ENCODE results near the gene CBLN3. TPM values are rescaled to one million over a fixed set of nuclear protein-coding genes. Genes with fewer than 3 reads are reported as not detected.

CBLN3 gene
- total RNA-seq, 2 donors from 2014 or later: 15.7 to 30.7 TPM

DNA sequence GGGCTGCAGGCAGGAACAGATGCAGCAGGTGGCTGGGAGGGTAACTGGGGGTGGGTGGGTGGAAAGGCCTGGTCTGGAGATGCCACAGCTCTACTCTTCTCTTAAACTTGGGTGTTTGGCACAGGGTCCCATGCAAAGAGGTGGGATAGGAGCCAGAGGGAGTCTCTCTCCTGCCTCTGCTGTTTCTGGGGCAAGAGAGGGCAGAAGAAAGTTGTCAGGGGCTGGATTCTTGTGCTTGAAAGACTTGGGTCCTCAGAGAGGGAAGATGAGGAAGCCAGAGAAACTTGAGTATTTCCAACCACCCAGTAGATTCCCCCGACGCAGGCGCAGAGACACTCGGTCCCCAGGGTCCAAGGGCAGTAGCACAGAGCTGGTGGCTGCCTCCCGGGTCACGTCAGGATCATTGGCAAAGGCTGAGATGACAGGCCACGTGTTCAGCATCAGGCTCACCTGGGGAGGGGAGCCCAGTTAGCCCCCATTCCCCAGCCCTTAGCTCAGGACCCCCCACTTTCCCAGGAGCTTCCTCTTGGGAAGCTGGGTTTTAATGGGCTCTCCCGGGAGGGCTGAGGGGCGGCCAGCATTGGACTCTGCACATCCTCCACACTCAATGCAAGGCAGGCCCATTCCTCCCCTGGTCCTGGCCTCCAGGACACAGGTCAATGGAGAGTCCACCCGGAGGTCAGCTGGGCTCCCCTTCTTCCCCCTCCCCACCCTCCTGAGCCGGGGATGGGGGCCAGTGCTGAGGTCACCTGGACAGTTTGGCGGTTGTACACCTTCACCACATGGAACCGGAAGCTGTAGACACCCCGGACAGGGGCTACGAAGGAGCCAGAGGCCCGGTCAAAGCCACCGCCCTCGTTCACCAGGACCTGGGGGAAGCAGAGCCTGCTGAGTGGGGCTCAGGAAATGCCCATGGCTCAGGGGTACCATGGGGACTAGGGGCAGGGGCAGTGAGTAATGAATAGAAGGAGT, 1.6 kb downstream of the CBLN3 start:
- no peaks in the 10 kb centered on the region for H3K9me3 Mint-ChIP-seq
- H3K27me3 Mint-ChIP-seq (ENCODE audit: low read depth): no peaks in the 10 kb centered on the region
- ATAC-seq (replicated peaks in 1 of 2) (no peak), DNase-seq (no peak)
- H3K36me3 Mint-ChIP-seq (ENCODE audit: insufficient read depth in 2 of 2): peaks cover 6 to 10% of the 10 kb centered on the region in 2 donors
- peak overlapping the region; percentile 61 to 62 for H3K4me3 Mint-ChIP-seq
- peak overlapping the region; percentile 44 for H3K27ac Mint-ChIP-seq
- peaks cover 55% of the 10 kb centered on the region for H3K4me1 Mint-ChIP-seq (ENCODE audit: low read depth)

DNA sequence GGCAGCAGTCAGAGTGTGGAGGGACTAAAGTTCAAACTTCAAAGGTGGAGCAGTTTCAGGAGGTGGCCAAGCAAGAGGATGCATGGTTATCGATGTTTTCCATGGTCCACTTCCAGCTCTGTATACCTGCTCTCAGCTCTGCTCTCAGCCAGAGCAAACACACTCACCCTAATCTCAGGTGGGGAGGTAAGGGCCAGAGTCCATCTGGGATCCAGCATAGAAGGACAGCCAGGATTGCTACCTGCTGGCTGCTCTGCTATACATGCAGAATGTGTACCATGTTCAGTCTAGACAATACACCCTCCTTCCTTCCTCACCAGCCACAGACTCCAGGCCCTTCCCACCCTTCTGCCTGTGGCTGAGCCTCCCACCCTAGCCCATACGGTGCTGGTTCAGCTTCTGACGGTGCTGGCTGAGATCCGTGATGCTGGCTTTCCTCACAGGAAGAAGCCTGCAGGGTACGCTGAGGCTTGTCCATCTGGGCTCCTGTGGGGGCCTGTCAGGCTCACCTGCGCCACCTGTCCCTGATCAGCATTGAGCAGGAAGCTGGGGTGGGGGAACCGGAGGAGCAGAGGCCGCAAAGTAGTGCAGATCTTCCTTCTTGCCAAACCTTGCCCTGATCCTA, 2.4 kb downstream of the CBLN3 start:
- Mint-ChIP-seq H3K4me1 (ENCODE audit: low read depth) (peaks cover 54% of the 10 kb centered on the region), H3K9me3 (no peaks in the 10 kb centered on the region), H3K27ac (no peak overlapping the region), H3K4me3 (no peak overlapping the region), H3K27me3 (ENCODE audit: low read depth) (no peaks in the 10 kb centered on the region), H3K36me3 (ENCODE audit: insufficient read depth in 2 of 2) (peaks cover 5 to 9% of the 10 kb centered on the region in 2 donors)
- ATAC-seq (replicated peaks in 1 of 2) (no peak), DNase-seq (no peak)

DNA sequence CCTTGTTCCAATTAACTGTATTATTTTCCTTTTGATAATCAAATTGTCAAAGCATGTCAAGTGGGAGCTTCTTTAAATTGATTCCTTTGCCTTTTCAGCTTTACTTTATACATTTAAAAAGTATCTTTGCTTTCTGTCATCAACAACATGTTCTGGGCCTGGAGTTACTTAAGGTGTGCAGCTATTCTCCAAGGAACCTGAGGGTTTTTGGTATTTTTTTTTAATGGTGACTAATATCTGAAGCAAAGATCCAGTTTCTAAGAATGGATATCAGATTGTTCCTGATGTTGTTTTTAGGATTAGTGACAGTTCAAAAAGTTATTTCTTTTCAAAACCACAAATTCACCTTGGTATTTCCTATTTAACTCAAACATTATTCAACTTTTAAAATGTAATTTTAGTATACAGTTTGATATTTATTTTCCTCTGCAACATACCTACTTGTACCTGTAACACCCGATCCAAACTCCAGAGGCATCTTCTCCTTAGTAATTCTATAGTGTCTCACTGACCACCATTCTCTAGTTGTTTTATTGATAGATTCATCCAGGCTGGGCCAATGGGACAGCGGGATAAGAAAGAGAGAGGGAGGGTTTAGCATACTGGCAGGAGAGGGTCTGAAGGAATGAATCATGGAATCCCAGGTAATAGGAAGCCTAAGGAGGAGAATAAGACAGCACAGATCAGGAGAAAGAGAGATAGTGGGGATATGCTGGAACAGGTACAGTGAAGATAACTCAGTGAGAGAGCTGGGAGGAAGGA, 3.1 kb downstream of the CBLN3 start:
- ATAC-seq (replicated peaks in 1 of 2) (no peak), DNase-seq (no peak)
- H3K4me3 Mint-ChIP-seq: peak overlapping the region in 1 of 2 donors; percentile 60

DNA sequence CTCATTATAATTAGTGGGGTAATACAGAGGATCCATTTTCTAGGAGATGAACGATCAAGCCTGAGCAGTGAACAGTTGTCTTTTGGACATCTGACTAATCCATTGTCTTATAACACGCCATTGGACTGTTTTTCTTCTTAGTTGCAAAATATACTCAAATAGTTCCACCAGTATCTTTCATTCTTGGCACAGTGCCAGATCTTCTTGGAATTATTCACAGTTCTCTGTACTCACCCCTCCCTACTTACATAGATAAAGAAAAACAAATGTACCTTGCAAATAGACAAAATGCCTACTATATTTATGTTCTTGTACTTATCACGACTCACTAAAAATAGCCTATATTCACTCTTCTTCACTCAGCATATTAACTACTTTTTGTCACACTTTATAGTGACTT, 3.8 kb downstream of the CBLN3 start:
- H3K4me1 Mint-ChIP-seq (ENCODE audit: low read depth): peaks cover 42% of the 10 kb centered on the region
- peak overlapping the region; percentile 81 for H3K27ac Mint-ChIP-seq
- no peak for DNase-seq
- no peaks in the 10 kb centered on the region for H3K9me3 Mint-ChIP-seq
- H3K36me3 Mint-ChIP-seq (ENCODE audit: insufficient read depth in 2 of 2): no peaks in the 10 kb centered on the region
- peak in 1 of 2 donors; percentile 4 for ATAC-seq (replicated peaks in 1 of 2)
- peak overlapping the region in 1 of 2 donors; percentile 60 for H3K4me3 Mint-ChIP-seq
- H3K27me3 Mint-ChIP-seq (ENCODE audit: low read depth): no peaks in the 10 kb centered on the region

More for the DNA sequence above, 3.1 kb downstream of the CBLN3 start:
- Mint-ChIP-seq H3K9me3 (no peaks in the 10 kb centered on the region), H3K36me3 (ENCODE audit: insufficient read depth in 2 of 2) (peaks cover 3% of the 10 kb centered on the region in 2 donors), H3K4me1 (ENCODE audit: low read depth) (peaks cover 47% of the 10 kb centered on the region), H3K27me3 (ENCODE audit: low read depth) (no peaks in the 10 kb centered on the region), H3K27ac (peak overlapping the region; percentile 81)

DNA sequence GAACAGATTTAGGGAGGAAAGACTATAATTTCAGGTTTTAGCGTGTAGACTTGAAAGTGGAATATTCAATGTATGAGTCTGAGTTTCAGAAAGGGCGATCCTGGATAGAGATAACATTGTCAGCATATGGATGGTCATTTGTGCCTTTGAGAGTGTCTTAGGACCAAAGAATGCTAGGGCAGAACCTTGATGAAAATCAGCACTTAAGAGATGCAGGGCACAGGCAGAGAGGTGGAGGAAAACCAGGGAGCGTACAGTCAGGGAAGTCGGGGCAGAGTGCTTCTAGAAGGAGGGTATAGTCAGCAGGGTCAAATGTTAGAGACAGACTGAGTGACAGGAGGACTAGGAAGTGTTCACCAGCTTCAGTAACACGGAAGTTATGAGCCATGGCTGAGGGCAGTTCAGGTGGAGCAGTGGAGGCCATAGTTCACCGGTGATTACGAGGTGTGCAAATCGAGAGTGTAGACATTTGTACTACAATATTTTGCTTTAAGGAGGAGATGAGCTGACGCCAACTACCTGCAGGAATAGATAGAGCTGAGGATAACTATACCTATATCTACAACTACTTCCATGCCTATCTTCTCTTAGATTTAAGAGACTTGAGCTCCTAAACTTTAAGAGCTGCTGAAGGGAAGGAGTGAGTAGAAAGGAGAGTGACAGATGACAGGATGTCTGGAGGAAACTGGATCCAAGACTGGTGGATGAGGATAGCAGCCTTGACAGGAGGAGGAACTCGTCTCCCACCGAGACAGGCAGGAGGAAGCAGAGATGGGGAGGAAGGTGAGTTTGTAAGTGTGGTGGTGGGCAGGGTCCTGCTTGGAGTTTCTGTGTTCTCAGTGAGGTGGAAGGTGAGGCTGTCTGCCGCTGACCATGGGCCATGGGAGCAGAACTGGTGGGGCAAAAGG, 6.5 kb downstream of the CBLN3 start:
- DNase-seq (no peak), ATAC-seq (replicated peaks in 1 of 2) (no peak)
- no peak overlapping the region for H3K27ac Mint-ChIP-seq
- H3K4me1 Mint-ChIP-seq (ENCODE audit: low read depth): peaks cover 28% of the 10 kb centered on the region
- peaks cover 12% of the 10 kb centered on the region for H3K27me3 Mint-ChIP-seq (ENCODE audit: low read depth)
- H3K4me3 Mint-ChIP-seq: no peak overlapping the region
- H3K36me3 Mint-ChIP-seq (ENCODE audit: insufficient read depth in 2 of 2): no peaks in the 10 kb centered on the region
- H3K9me3 Mint-ChIP-seq: no peaks in the 10 kb centered on the region

DNA sequence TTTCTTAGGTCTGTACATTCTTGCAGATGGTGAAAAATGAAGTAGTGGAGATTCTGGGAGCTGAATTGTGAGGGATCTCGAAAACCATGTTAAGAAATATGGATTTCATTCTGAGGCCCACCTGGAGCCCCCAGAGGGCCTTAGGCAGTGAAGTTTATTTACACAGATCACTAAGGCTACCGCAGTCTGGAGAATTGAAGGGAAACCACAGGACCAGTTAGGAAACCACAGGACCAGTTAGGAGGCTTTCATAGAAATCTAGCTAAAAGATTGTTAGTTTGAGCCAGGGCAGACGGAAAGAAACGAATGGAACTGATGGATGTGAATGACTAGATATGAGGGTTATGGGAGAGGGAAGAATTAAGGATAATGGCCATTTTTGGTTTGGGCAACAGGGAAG, 7.2 kb downstream of the CBLN3 start:
- DNase-seq (no peak), ATAC-seq (replicated peaks in 1 of 2) (no peak)
- no peaks in the 10 kb centered on the region for H3K9me3 Mint-ChIP-seq

DNA sequence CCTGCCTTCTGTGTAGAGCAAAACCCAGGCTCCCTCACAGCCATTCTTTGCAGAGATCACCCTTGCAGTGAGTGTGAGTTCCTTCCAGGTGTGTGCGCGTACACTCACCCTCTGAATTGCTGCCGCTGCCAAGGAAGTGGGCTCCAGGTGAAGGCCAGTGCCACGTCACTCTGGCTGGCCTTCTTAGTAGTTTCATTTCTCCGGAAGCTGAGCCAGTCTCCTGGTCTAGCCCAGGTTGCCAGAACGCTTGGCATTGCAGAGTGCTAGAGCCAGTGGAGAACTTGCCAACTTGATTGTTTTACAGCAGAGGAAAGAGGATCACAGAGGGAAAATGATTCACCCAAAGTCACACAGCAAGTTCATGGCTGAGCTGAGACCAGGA, 11.0 kb downstream of the CBLN3 start:
- Mint-ChIP-seq H3K4me1 (ENCODE audit: low read depth) (no peaks in the 10 kb centered on the region), H3K27me3 (ENCODE audit: low read depth) (peaks cover 12% of the 10 kb centered on the region), H3K36me3 (ENCODE audit: insufficient read depth in 2 of 2) (no peaks in the 10 kb centered on the region), H3K4me3 (no peak overlapping the region), H3K9me3 (no peaks in the 10 kb centered on the region), H3K27ac (no peak overlapping the region)
- ATAC-seq (replicated peaks in 1 of 2) (no peak), DNase-seq (no peak)

More for the DNA sequence above, 7.2 kb downstream of the CBLN3 start:
- Mint-ChIP-seq H3K27ac (no peak overlapping the region), H3K27me3 (ENCODE audit: low read depth) (peaks cover 12% of the 10 kb centered on the region), H3K4me3 (no peak overlapping the region), H3K4me1 (ENCODE audit: low read depth) (peaks cover 23% of the 10 kb centered on the region), H3K36me3 (ENCODE audit: insufficient read depth in 2 of 2) (no peaks in the 10 kb centered on the region)

DNA sequence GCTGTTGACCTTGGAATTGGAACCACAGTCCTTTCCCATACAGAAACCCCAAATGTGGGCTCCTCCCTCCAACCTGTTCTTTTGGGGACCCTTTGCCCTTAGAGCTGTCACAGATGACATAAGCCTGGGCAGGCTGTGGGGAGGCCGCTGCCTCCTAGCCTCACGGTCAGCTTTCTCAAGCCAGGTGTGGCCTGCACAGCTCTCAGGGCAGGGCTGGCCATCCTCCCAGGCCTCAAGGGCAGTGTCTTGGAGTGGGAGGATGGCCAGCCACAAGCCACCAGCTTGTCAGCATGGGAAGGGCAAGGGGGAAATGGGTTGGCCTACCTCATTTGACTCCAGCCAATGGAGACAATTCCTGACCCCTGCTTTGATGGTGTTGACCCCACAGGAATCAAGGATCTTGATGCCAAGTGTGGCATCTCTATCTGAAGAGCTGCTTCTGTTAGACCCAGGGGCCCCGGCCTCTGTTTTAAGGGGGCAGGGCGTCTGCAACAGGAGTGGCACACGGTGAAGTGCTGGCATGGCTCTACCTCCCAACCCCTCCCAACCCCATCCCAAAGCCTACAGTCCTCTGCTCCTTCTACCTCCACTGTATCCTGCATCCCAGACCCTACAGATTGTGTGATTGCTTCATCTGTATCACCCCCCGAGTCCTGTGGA, 11.5 kb downstream of the CBLN3 start:
- H3K9me3 Mint-ChIP-seq: no peaks in the 10 kb centered on the region
- ATAC-seq (replicated peaks in 1 of 2) (no peak), DNase-seq (no peak)
- peaks cover 12% of the 10 kb centered on the region for H3K27me3 Mint-ChIP-seq (ENCODE audit: low read depth)
- H3K36me3 Mint-ChIP-seq (ENCODE audit: insufficient read depth in 2 of 2): no peaks in the 10 kb centered on the region
- H3K27ac Mint-ChIP-seq: no peak overlapping the region
- no peaks in the 10 kb centered on the region for H3K4me1 Mint-ChIP-seq (ENCODE audit: low read depth)
- no peak overlapping the region for H3K4me3 Mint-ChIP-seq

DNA sequence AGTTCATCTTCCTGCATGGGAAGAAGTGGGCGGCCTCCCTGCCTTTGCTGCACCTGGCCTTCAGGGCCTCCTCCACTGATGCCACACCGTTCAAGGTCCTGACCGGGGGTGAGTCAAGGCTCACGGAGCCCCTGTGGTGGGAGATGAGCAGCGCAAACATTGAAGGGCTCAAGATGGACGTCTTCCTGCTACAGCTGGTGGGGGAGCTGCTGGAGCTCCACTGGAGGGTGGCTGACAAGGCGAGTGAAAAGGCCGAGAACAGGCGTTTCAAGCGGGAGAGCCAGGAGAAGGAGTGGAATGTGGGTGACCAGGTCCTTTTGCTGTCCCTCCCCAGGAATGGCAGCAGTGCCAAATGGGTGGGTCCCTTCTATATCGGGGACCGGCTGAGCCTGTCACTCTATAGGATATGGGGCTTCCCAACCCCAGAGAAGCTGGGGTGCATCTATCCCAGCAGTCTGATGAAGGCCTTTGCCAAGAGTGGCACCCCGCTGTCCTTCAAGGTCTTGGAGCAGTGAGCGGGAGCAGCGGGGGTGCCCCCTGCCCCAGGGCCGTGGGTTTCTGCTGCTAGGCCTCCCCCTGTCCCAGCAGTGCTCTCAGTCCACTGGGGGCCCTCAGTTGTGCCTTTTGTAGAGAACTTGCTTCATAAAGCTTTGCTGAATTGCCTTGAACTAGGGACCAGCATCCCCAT, 12.4 kb downstream of the CBLN3 start:
- Mint-ChIP-seq H3K4me1 (ENCODE audit: low read depth) (no peaks in the 10 kb centered on the region), H3K27me3 (ENCODE audit: low read depth) (peaks cover 12% of the 10 kb centered on the region), H3K27ac (no peak overlapping the region), H3K36me3 (ENCODE audit: insufficient read depth in 2 of 2) (no peaks in the 10 kb centered on the region), H3K9me3 (no peaks in the 10 kb centered on the region), H3K4me3 (no peak overlapping the region)
- ATAC-seq (replicated peaks in 1 of 2) (no peak), DNase-seq (no peak)

DNA sequence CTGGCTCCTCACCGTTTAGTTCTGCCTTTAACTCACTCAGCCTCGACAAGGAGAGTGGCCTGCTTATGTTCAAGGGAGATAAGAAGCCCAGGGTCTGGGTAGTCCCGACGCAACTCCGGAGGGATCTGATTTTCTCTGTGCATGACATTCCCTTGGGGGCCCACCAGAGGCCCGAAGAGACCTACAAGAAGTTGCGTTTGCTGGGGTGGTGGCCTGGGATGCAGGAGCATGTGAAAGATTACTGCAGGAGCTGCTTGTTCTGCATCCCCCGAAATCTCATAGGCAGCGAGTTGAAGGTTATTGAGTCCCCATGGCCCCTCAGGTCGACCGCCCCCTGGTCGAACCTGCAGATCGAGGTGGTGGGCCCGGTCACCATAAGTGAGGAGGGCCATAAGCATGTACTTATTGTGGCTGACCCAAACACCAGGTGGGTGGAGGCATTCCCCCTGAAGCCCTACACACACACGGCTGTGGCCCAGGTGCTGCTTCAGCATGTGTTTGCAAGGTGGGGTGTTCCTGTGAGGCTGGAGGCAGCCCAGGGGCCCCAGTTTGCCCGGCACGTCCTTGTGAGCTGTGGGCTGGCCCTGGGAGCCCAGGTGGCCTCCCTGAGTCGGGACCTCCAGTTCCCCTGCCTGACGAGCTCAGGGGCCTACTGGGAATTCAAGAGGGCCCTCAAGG, 13.1 kb downstream of the CBLN3 start:
- Mint-ChIP-seq H3K36me3 (ENCODE audit: insufficient read depth in 2 of 2) (no peaks in the 10 kb centered on the region), H3K9me3 (no peaks in the 10 kb centered on the region), H3K4me3 (no peak overlapping the region), H3K27ac (no peak overlapping the region), H3K27me3 (ENCODE audit: low read depth) (peaks cover 12% of the 10 kb centered on the region), H3K4me1 (ENCODE audit: low read depth) (no peaks in the 10 kb centered on the region)
- ATAC-seq (replicated peaks in 1 of 2) (no peak), DNase-seq (no peak)

Data from activated T-cell treated with anti-CD3 and anti-CD28 coated beads, Interleukin-2, amount 50 U/mL, for 72 hours (primary cell).